K562 (cell line): Measurements from ENCODE around the gene PEAR1. TPM values are rescaled to one million over a fixed set of nuclear protein-coding genes. Genes with fewer than 3 reads are reported as not detected.

Source experiments
- ATF3 ChIP-seq, 2 experiments: fragments of 450-650 bp in 1 of 2; sonication (generic) in 1 of 2; formaldehyde crosslinking in 1 of 2; IDR thresholded peaks in 1 of 2; conservative IDR thresholded peaks in 1 of 2; 2 replicates each; pipeline versions ENCODE4 v1.6.1 to v1.8.1; 2016 to 2023; ENCODE audit warnings: mild to moderate bottlenecking in 2 of 2, moderate library complexity in 2 of 2, inconsistent platforms in 1 of 2, missing genetic modification reagents in 1 of 2
- BCOR ChIP-seq: fragments of 450-650 bp; IDR thresholded peaks from 2 replicates; pipeline ENCODE4 v1.6.1; 2016
- CAMTA2 ChIP-seq: fragments of 250-450 bp; sonication (Bioruptor Pico); conservative IDR thresholded peaks from 2 replicates; pipeline ENCODE4 v1.5.1; 2022
- CHD4 ChIP-seq: fragments of 200-600 bp; sonication (generic); IDR thresholded peaks from 3 replicates; pipeline ENCODE4 v1.6.1; 2012; ENCODE audit warnings: low read depth, mild to moderate bottlenecking, mixed read lengths, low read length, inconsistent platforms; ENCODE audit not compliant: insufficient read depth, insufficient replicate concordance, poor library complexity, severe bottlenecking
- E2F4 ChIP-seq: sonication (generic); formaldehyde crosslinking; IDR thresholded peaks from 2 replicates; pipeline ENCODE4 v1.8.0; 2022; ENCODE audit warnings: mild to moderate bottlenecking, low read depth, missing genetic modification reagents
- FOXA1 ChIP-seq: fragments of 450-650 bp; IDR thresholded peaks from 2 replicates; pipeline ENCODE4 v1.6.1; 2016; ENCODE audit warnings: mild to moderate bottlenecking, borderline replicate concordance
- HMGN3 ChIP-seq: IDR thresholded peaks from 2 replicates; pipeline ENCODE4 v1.6.1; 2011; ENCODE audit warnings: borderline replicate concordance, low read depth, mild to moderate bottlenecking, mixed read lengths, low read length; ENCODE audit not compliant: insufficient read length; ENCODE audit errors: extremely low read depth
- KDM2B ChIP-seq: fragments of 250-450 bp; sonication (Bioruptor Pico); IDR thresholded peaks from 2 replicates; pipeline ENCODE4 v1.8.0; 2021; ENCODE audit warnings: mild to moderate bottlenecking, moderate library complexity
- MYC ChIP-seq, 2 experiments: fragments of 250-450 bp in 1 of 2; sonication (Bioruptor Pico) in 1 of 2; IDR thresholded peaks; 2 replicates each; pipeline versions ENCODE4 v1.5.1 to v1.6.1; 2012 to 2021; ENCODE audit warnings: low read depth in 2 of 2, borderline replicate concordance in 1 of 2, improper control_type of control experiment in 1 of 2, low read length in 1 of 2, mild to moderate bottlenecking in 1 of 2, moderate library complexity in 1 of 2
- MYNN ChIP-seq, 2 experiments: sonication (generic); formaldehyde crosslinking in 1 of 2; IDR thresholded peaks; 2 replicates each; pipeline versions ENCODE4 v1.5.0 to v1.6.1; 2016 to 2020; ENCODE audit warnings: antibody characterized with exemption in 1 of 2, missing genetic modification reagents in 1 of 2
- NELFE ChIP-seq: IDR thresholded peaks from 2 replicates; pipeline ENCODE4 v1.6.1; 2011; ENCODE audit warnings: mild to moderate bottlenecking; ENCODE audit not compliant: insufficient read depth, insufficient read length
- NONO ChIP-seq, 2 experiments: fragments of 200-400 bp in 1 of 2; fragments of 450-650 bp in 1 of 2; formaldehyde crosslinking in 1 of 2; IDR thresholded peaks; 2 replicates each; pipeline ENCODE4 v1.6.1; 2017; ENCODE audit warnings: low read depth in 2 of 2, mild to moderate bottlenecking in 2 of 2, moderate library complexity in 2 of 2, low read length in 1 of 2
- NR2C2 ChIP-seq, 2 experiments: fragments of 200-800 bp in 1 of 2; sonication (Bioruptor generic) in 1 of 2; sonication (generic) in 1 of 2; formaldehyde crosslinking in 1 of 2; IDR thresholded peaks; 2 replicates each; pipeline versions ENCODE4 v1.6.1 to v1.8.0; 2016 to 2022; ENCODE audit warnings: mild to moderate bottlenecking in 1 of 2, missing compliant biosample characterization in 1 of 2, missing genetic modification characterization in 1 of 2, missing genetic modification reagents in 1 of 2
- PKNOX1 ChIP-seq: fragments of 450-650 bp; IDR thresholded peaks from 2 replicates; pipeline ENCODE4 v1.6.1; 2016
- SAP30 ChIP-seq: fragments of 200-600 bp; sonication (generic); IDR thresholded peaks from 2 replicates; pipeline ENCODE4 v1.6.1; 2012; ENCODE audit warnings: borderline replicate concordance, low read depth, mild to moderate bottlenecking, moderate library complexity, low read length, control low read depth, inconsistent platforms; ENCODE audit not compliant: insufficient read depth, poor library complexity, severe bottlenecking
- SIN3A ChIP-seq, 2 experiments: fragments of 150-350 bp in 1 of 2; IDR thresholded peaks; 2 replicates each; pipeline ENCODE4 v1.6.1; 2011 to 2016; ENCODE audit warnings: borderline replicate concordance in 2 of 2, low read depth in 2 of 2, low read length in 2 of 2, mild to moderate bottlenecking in 2 of 2, moderate library complexity in 2 of 2; ENCODE audit not compliant: control insufficient read depth in 1 of 2
- STAG1 ChIP-seq: sonication (generic); formaldehyde crosslinking; IDR thresholded peaks from 2 replicates; pipeline ENCODE4 v1.5.0; 2020; ENCODE audit warnings: missing genetic modification reagents, borderline replicate concordance
- VEZF1 ChIP-seq: fragments of 200-800 bp; sonication (Bioruptor generic); IDR thresholded peaks from 2 replicates; pipeline ENCODE4 v1.6.1; 2017; ENCODE audit warnings: missing genetic modification characterization, missing compliant biosample characterization
- ZNF282 ChIP-seq: sonication (generic); formaldehyde crosslinking; IDR thresholded peaks from 2 replicates; pipeline ENCODE4 v1.8.1; 2023; ENCODE audit warnings: missing genetic modification reagents
- ZNF76 ChIP-seq: fragments of 250-450 bp; sonication (Bioruptor Pico); IDR thresholded peaks from 2 replicates; pipeline ENCODE4 v1.4.0; 2020; ENCODE audit warnings: mild to moderate bottlenecking, moderate library complexity, borderline replicate concordance
- polyA plus RNA-seq, 8 experiments: library from polyadenylated mRNA; depleted of rRNA in 4 of 8; stranded (reverse) in 5 of 8; unstranded in 3 of 8; fragments of >200 nt; fragmentation: Nextera tagmentation in 2 of 8; fragmentation: Illumina TruSeq in 1 of 8; extraction: Ambion mirVana in 2 of 8; extraction: Trizol in 1 of 8; gene quantifications; 2 replicates each; pipeline versions ENCODE4 v1.2.1 to v1.2.3, GENCODE V29; 2011 to 2014; ENCODE audit warnings: inconsistent platforms in 1 of 8, missing spikeins in 1 of 8
- total RNA-seq, 7 experiments: library from RNA; depleted of rRNA in 6 of 7; stranded (reverse); fragments of >200 nt in 6 of 7; fragmentation: Illumina TruSeq in 2 of 7; extraction: Trizol in 2 of 7; gene quantifications; 2 replicates each; pipeline versions ENCODE4 v1.2.1 to v1.2.3, GENCODE V29; 2011 to 2021; ENCODE audit warnings: low replicate concordance in 1 of 7

Gene PEAR1
- total and polyA plus RNA-seq, 9 of the 15 experiments (the other 6 are each of a cell fraction or from before 2014, with no cell fraction given) = 0.87 to 13.9 (median 6.1) TPM

- TF ChIP-seq MYC (IDR thresholded peaks at IDR 0.05; ENCODE audit: low read depth, low read length) (peak; percentile 77), MYC (CRISPR knock-in tag; IDR thresholded peaks at IDR 0.05; ENCODE audit: borderline replicate concordance, low read depth) (no peak), KDM2B (CRISPR knock-in tag) (no peak), NONO (IDR thresholded peaks at IDR 0.05; ENCODE audit: low read depth in 2 of 2, low read length in 1 of 2) (no peak), CHD4 (no peak), CAMTA2 (CRISPR knock-in tag) (no peak), E2F4 (no peak), HMGN3 (peak; percentile 20), BCOR (no peak), SAP30 (peak; percentile 40), STAG1 (CRISPR knock-in tag) (no peak), VEZF1 (CRISPR knock-in tag) (peak; percentile 86), NELFE (no peak), PKNOX1 (no peak), MYNN (IDR thresholded peaks at IDR 0.05) (no peak), MYNN (CRISPR knock-in tag; IDR thresholded peaks at IDR 0.05) (no peak), ZNF76 (no peak), FOXA1 (no peak), ATF3 (IDR thresholded peaks at IDR 0.05) (no peak), ATF3 (CRISPR knock-in tag; conservative IDR thresholded peaks at IDR 0.05) (no peak), SIN3A (IDR thresholded peaks at IDR 0.05; ENCODE audit: borderline replicate concordance in 2 of 2, control insufficient read depth in 1 of 2, low read depth in 2 of 2, low read length in 2 of 2) (peak in 1 of 2 experiments; percentile 95; a peak in 1 of 4 replicates), ZNF282 (CRISPR knock-in tag) (no peak), NR2C2 (CRISPR knock-in tag; IDR thresholded peaks at IDR 0.05) (no peak), NR2C2 (tag; IDR thresholded peaks at IDR 0.05) (no peak)
Observed at GRCh38 chr1:156860628-156861423, 32.7 kb upstream of the PEAR1 start, which contains the start of gene NTRK1 (continued).
